GM19328 (cell line): Measurements from ENCODE around the gene CENPB.
"Not testable (repeated sequence)": the region's sequence is repeated elsewhere in the genome, so short reads cannot be mapped to it uniquely, and the experiment has no call there.

Experiments used
- ATAC-seq: cut with Tn5 transposase; IDR thresholded peaks from one replicate; pipeline ENCODE4 v1.9.1; 2021; ENCODE audit warnings: mild to moderate bottlenecking, moderate library complexity; ENCODE audit not compliant: unreplicated experiment

CENPB gene, protein sequence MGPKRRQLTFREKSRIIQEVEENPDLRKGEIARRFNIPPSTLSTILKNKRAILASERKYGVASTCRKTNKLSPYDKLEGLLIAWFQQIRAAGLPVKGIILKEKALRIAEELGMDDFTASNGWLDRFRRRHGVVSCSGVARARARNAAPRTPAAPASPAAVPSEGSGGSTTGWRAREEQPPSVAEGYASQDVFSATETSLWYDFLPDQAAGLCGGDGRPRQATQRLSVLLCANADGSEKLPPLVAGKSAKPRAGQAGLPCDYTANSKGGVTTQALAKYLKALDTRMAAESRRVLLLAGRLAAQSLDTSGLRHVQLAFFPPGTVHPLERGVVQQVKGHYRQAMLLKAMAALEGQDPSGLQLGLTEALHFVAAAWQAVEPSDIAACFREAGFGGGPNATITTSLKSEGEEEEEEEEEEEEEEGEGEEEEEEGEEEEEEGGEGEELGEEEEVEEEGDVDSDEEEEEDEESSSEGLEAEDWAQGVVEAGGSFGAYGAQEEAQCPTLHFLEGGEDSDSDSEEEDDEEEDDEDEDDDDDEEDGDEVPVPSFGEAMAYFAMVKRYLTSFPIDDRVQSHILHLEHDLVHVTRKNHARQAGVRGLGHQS

GRCh38 chr20:3786665-3787323, at the start of gene CENPB:
Gene CENPB, minus strand, starts transcription at chr20:3786740. Its CDS starts 257 bp downstream, at chr20:3786483.
- ATAC-seq: peak; percentile 88

GRCh38 chr20:3836132-3836531, 49.6 kb upstream of the CENPB start:
- ATAC-seq: no peak

GRCh38 chr20:3829891-3830290, 43.4 kb upstream of the CENPB start:
- not testable (repeated sequence) for ATAC-seq

- no peak for ATAC-seq
These were observed 42.3 kb upstream of the CENPB start for GRCh38 chr20:3828798-3829197.

DNA sequence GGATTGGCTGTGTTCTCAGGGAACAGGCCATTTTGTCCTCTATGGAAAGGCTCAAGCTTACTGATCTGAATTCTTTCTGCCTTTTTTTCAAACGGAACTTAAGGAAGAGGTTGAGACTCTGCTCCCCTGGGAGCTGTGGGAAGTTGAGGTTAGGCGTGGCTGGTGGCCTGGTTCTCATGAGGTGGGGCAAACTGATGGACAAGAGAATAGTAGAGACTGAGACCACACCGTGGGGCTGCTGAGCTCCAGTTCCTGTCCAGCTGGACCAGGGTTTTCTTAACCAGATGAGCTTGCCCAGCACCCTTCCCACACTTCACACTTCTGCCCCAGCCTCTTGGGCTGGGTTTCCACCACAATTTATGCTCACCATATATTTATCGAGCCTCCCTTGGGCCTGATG, 39.9 kb upstream of the CENPB start:
- ATAC-seq: no peak

GRCh38 chr20:3825526-3825925, 39.0 kb upstream of the CENPB start:
- no peak for ATAC-seq

DNA sequence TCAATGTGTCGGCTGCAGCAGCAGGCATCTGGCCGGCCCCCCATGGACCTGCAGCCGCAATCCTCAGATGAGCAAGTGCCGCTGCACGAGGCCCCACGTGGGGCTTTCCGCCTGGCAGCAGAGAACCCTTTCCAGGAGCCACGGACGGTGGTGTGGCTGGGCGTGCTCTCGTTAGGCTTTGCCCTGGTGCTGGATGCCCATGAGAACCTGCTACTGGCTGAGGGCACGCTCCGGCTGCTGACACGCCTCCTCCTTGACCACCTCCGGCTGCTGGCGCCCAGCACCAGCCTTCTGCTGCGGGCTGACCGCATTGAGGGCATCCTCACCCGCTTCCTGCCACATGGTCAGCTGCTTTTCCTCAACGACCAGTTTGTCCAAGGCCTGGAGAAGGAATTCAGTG, 37.3 kb upstream of the CENPB start:
- ATAC-seq: no peak

DNA sequence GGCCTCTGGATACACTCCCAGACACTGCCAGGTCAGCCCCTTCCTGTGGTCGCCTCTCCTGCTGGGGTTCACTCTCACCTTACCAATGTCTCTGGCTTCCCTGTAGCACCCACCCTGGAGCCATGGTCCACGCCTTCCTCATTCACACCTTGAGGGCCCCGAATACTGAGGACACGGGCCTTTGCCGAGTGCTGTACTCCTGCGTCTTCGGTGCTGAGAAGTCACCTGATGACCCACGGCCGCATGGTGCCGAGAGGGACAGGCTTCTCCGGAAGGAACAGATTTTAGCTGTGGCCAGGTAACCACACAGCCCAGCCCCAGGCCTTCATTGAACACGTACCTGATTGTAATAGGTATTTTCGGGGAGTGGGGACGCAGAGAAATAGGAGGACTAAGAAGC, 35.5 kb upstream of the CENPB start:
- ATAC-seq: no peak

GRCh38 chr20:3820901-3821727, 34.6 kb upstream of the CENPB start:
- no peak for ATAC-seq

GRCh38 chr20:3820048-3820900, 33.7 kb upstream of the CENPB start, which contains the start of gene AP5S1:
Gene AP5S1, plus strand, starts transcription at chr20:3820547. Its CDS starts 1,571 bp downstream, at chr20:3822118.
- peak; percentile 85 for ATAC-seq

- no peak for ATAC-seq
These were observed 33.0 kb upstream of the CENPB start for GRCh38 chr20:3819411-3820047.

GRCh38 chr20:3818155-3819151, 31.9 kb upstream of the CENPB start:
- no peak for ATAC-seq

DNA sequence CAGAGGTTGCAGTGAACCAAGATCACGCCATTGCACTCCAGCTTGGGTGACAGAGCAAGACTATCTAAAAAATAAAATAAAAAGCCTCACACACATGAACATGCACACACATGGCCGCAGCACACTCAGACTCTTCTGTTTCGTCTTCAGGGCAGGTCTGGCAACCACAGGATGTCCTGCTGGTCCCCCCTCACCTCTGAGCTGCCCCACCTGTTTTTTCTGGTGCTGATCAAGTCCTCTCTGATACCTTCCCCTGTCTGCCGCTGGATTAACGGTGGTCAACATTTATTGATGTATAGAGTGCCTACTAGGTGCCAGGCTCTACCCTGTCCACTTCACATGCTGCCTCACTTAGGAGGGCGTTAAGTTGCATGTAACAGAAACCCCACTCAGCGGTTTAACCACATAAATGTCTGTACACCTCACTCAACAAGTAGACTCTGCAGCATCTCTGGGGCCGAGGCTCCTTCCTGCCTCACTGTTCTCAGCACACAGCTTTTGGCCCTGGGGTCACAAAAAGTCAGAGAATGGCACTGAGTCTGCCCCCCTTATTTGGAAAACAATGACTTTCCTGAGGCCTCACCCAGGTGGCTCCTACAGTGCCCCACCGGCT, 29.3 kb upstream of the CENPB start:
- ATAC-seq: no peak

DNA sequence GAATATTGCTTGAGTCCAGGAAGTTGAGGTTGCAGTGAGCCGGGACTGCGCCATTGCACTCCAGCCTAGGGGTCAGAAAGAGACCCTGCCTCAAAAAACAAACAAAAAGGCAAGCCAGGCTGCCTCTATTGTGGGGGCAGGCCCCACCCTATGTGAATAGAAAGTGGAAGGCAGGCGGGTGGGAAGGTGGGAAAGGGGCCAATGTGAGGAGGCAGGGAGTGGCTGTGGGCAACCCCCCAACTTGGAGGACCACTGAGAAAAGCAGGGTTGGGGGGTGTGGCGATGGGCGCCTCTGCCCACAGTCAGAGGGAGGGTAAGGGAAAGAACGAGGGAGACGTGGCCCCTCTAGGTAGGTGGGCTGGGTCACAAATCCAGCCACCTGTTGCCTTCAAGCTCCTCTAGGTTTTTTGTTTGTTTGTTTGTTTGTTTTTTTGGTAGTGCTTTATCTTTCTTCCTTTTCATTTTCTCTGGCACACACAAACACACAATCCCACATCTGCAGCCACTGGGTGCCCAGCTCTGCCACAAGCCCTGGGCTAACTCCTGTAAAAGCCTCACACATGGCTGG, 28.5 kb upstream of the CENPB start:
- ATAC-seq: no peak

- no peak for ATAC-seq
These were observed 27.5 kb upstream of the CENPB start for GRCh38 chr20:3813848-3814581.

GRCh38 chr20:3812975-3813847, 26.7 kb upstream of the CENPB start:
- no peak for ATAC-seq
